ENCODE results near the gene SEPTIN1.

Gene SEPTIN1

GRCh38 chr16:30375864-30376263 is 6.5 kb downstream of the SEPTIN1 start:
- no peak for DNase-seq

GRCh38 chr16:30374538-30374937 is 7.8 kb downstream of the SEPTIN1 start, which contains the start of gene MYL11:
TSS of gene MYL11 (plus strand) at chr16:30374802. CDS start at chr16:30374858, 56 bp downstream.
- DNase-seq = no peak

GRCh38 chr16:30372725-30373124 is 9.6 kb downstream of the SEPTIN1 start:
- no peak for DNase-seq

GRCh38 chr16:30372038-30372712 is 10.2 kb downstream of the SEPTIN1 start:
- no peak for DNase-seq

GRCh38 chr16:30371248-30371816 is 11.0 kb downstream of the SEPTIN1 start:
- DNase-seq = no peak

GRCh38 chr16:30370456-30371247 is 11.7 kb downstream of the SEPTIN1 start, which contains the start of gene TBC1D10B:
TSS of gene TBC1D10B (minus strand) at chr16:30370494. CDS start at chr16:30370183, 311 bp downstream.
- DNase-seq = peak; percentile 100

- no peak for DNase-seq
Measured at GRCh38 chr16:30369938-30370455, 12.4 kb downstream of the SEPTIN1 start.

GRCh38 chr16:30369091-30369937 is 13.0 kb downstream of the SEPTIN1 start:
- DNase-seq = no peak

GRCh38 chr16:30368792-30369090 is 13.6 kb downstream of the SEPTIN1 start:
- DNase-seq = no peak

- no peak for DNase-seq
Measured at GRCh38 chr16:30368122-30368791, 14.1 kb downstream of the SEPTIN1 start.

GRCh38 chr16:30367349-30368009 is 14.9 kb downstream of the SEPTIN1 start:
- DNase-seq = no peak

- DNase-seq = no peak
Measured at GRCh38 chr16:30366511-30366910, 15.8 kb downstream of the SEPTIN1 start.

- no peak for DNase-seq
Measured at GRCh38 chr16:30365200-30365599, 17.2 kb downstream of the SEPTIN1 start.

GRCh38 chr16:30361180-30361579 is 21.2 kb downstream of the SEPTIN1 start:
- DNase-seq = no peak

- no peak for DNase-seq
Measured at GRCh38 chr16:30359871-30360170, 22.5 kb downstream of the SEPTIN1 start.

- no peak for DNase-seq
Measured at GRCh38 chr16:30358990-30359870, 23.1 kb downstream of the SEPTIN1 start.

GRCh38 chr16:30358577-30358936 is 23.8 kb downstream of the SEPTIN1 start:
- DNase-seq = no peak

- DNase-seq = no peak
Measured at GRCh38 chr16:30357715-30358576, 24.4 kb downstream of the SEPTIN1 start.

- no peak for DNase-seq
Measured at GRCh38 chr16:30357085-30357714, 25.2 kb downstream of the SEPTIN1 start.

Data from SHP77 treated with DMSO at 0.1 percent for 48 hours (cell line).